OCI-LY1 (cell line): ENCODE measurements around the gene S100A5.

ENCODE experiments used
- H2AFZ ChIP-seq: fragments of 200-600 bp; sonication (generic), shearing (Covaris generic); 2 replicates; pipeline ENCODE4 v1.6.0; 2014; ENCODE audit warnings: antibody characterized with exemption, mild to moderate bottlenecking, low read length
- H3F3A ChIP-seq: fragments of 200-600 bp; sonication (generic), shearing (Covaris generic); 2 replicates; pipeline ENCODE4 v1.6.0; 2014; ENCODE audit warnings: mild to moderate bottlenecking, antibody characterized with exemption, low read length, moderate library complexity; ENCODE audit not compliant: insufficient read depth
- H3K27ac ChIP-seq: fragments of 200-600 bp; sonication (generic); 2 replicates; pipeline ENCODE4 v1.5.1; 2014; ENCODE audit warnings: low read length, mixed run types, mild to moderate bottlenecking, low read depth; ENCODE audit not compliant: poor library complexity, severe bottlenecking
- H3K27me3 ChIP-seq: fragments of 200-600 bp; sonication (generic); 2 replicates; pipeline ENCODE4 v1.6.0; 2014; ENCODE audit warnings: antibody characterized with exemption, mild to moderate bottlenecking, low read length, moderate library complexity; ENCODE audit not compliant: insufficient read depth
- H3K36me3 ChIP-seq: fragments of 200-600 bp; sonication (generic); 2 replicates; pipeline ENCODE4 v1.6.1; 2014; ENCODE audit warnings: mild to moderate bottlenecking, antibody characterized with exemption, low read length, moderate library complexity, mixed read lengths; ENCODE audit not compliant: insufficient read depth
- H3K4me1 ChIP-seq: fragments of 200-600 bp; sonication (generic); 2 replicates; pipeline ENCODE4 v1.5.1; 2014; ENCODE audit warnings: mild to moderate bottlenecking, low read length, moderate library complexity; ENCODE audit not compliant: insufficient read depth, severe bottlenecking
- H3K4me2 ChIP-seq: fragments of 200-600 bp; sonication (generic), shearing (Covaris generic); 2 replicates; pipeline ENCODE4 v1.6.1; 2014; ENCODE audit warnings: low read length
- H3K4me3 ChIP-seq: fragments of 200-600 bp; sonication (generic); 2 replicates; pipeline ENCODE4 v1.5.1; 2014; ENCODE audit warnings: low read length, low read depth, mild to moderate bottlenecking, mixed read lengths; ENCODE audit not compliant: poor library complexity, severe bottlenecking
- H3K79me2 ChIP-seq: fragments of 200-600 bp; shearing (Covaris generic); 2 replicates; pipeline ENCODE4 v1.6.1; 2016; ENCODE audit warnings: mixed run types, low read length, mixed read lengths; ENCODE audit not compliant: insufficient read depth
- H3K9ac ChIP-seq: fragments of 200-600 bp; sonication (generic), shearing (Covaris generic); 2 replicates; pipeline ENCODE4 v1.6.1; 2014; ENCODE audit warnings: mild to moderate bottlenecking, low read length, mixed read lengths
- H3K9me2 ChIP-seq: fragments of 200-600 bp; sonication (generic), shearing (Covaris generic); 2 replicates; pipeline ENCODE4 v1.6.1; 2014; ENCODE audit warnings: low read depth, mild to moderate bottlenecking, low read length, mixed read lengths
- H3K9me3 ChIP-seq: fragments of 200-600 bp; shearing (Covaris generic); 2 replicates; pipeline ENCODE4 v1.6.1; 2014; ENCODE audit warnings: low read length, mixed read lengths
- H4K20me1 ChIP-seq: fragments of 200-600 bp; sonication (generic), shearing (Covaris generic); 2 replicates; pipeline ENCODE4 v1.6.0; 2016; ENCODE audit warnings: mild to moderate bottlenecking, low read length; ENCODE audit not compliant: insufficient read depth
- CTCF ChIP-seq: fragments of 200-600 bp; sonication (generic), shearing (Covaris generic); IDR thresholded peaks from 2 replicates; pipeline ENCODE4 v1.5.1; 2017; ENCODE audit warnings: mild to moderate bottlenecking, antibody characterized with exemption, low read length, moderate library complexity, mixed read lengths
- EZH2 ChIP-seq: fragments of 200-600 bp; sonication (generic), shearing (Covaris generic); IDR thresholded peaks from 2 replicates; pipeline ENCODE4 v1.8.0; 2017; ENCODE audit warnings: borderline replicate concordance, mixed run types, mild to moderate bottlenecking, antibody characterized with exemption, low read length, moderate library complexity, mixed read lengths

Gene S100A5

GRCh38 chr1:153505576-153505975, 35.2 kb downstream of the S100A5 start:
- no peak overlapping the region for H3K9ac ChIP-seq
- H3K27ac ChIP-seq = no peak overlapping the region
- H3F3A ChIP-seq = no peaks in the 10 kb centered on the region
- H4K20me1 ChIP-seq = no peaks in the 10 kb centered on the region
- H3K79me2 ChIP-seq = no peaks in the 10 kb centered on the region
- H3K9me2 ChIP-seq = no peaks in the 10 kb centered on the region
- H2AFZ ChIP-seq = no peak overlapping the region
- H3K9me3 ChIP-seq = no peaks in the 10 kb centered on the region
- no peaks in the 10 kb centered on the region for H3K4me1 ChIP-seq
- TF ChIP-seq EZH2 (no peak), CTCF (no peak)
- no peak overlapping the region for H3K4me3 ChIP-seq
- H3K36me3 ChIP-seq = no peaks in the 10 kb centered on the region
- no peak overlapping the region for H3K4me2 ChIP-seq
- no peaks in the 10 kb centered on the region for H3K27me3 ChIP-seq

- no peak overlapping the region for H3K27ac ChIP-seq
- no peaks in the 10 kb centered on the region for H3K9me3 ChIP-seq
- no peak overlapping the region for H3K4me2 ChIP-seq
Measured at GRCh38 chr1:153503766-153504165, 37.0 kb downstream of the S100A5 start.

GRCh38 chr1:153498746-153499145, 42.0 kb downstream of the S100A5 start:
- no peak overlapping the region for H3K4me2 ChIP-seq
- TF ChIP-seq EZH2 (no peak), CTCF (no peak)
- H3K79me2 ChIP-seq = no peaks in the 10 kb centered on the region
- H3K4me1 ChIP-seq = no peaks in the 10 kb centered on the region
- H3K9ac ChIP-seq = no peak overlapping the region
- no peaks in the 10 kb centered on the region for H3K36me3 ChIP-seq
- no peaks in the 10 kb centered on the region for H3K27me3 ChIP-seq
- H3K27ac ChIP-seq = no peak overlapping the region
- H3K9me2 ChIP-seq = no peaks in the 10 kb centered on the region
- no peaks in the 10 kb centered on the region for H3F3A ChIP-seq
- no peak overlapping the region for H2AFZ ChIP-seq
- H3K4me3 ChIP-seq = no peak overlapping the region
- no peaks in the 10 kb centered on the region for H3K9me3 ChIP-seq
- H4K20me1 ChIP-seq = no peaks in the 10 kb centered on the region

More at GRCh38 chr1:153503766-153504165, 37.0 kb downstream of the S100A5 start:
- H3K36me3 ChIP-seq = no peaks in the 10 kb centered on the region
- no peak overlapping the region for H3K9ac ChIP-seq
- no peaks in the 10 kb centered on the region for H3K79me2 ChIP-seq
- no peaks in the 10 kb centered on the region for H3K27me3 ChIP-seq
- H2AFZ ChIP-seq = no peak overlapping the region
- H3K4me3 ChIP-seq = no peak overlapping the region
- TF ChIP-seq EZH2 (no peak), CTCF (no peak)
- H3F3A ChIP-seq = no peaks in the 10 kb centered on the region
- no peaks in the 10 kb centered on the region for H3K4me1 ChIP-seq
- no peaks in the 10 kb centered on the region for H4K20me1 ChIP-seq
- no peaks in the 10 kb centered on the region for H3K9me2 ChIP-seq
